ENCODE measurements around the gene NEDD8. TPM values are rescaled to one million over a fixed set of nuclear protein-coding genes. Genes with fewer than 3 reads are reported as not detected.

The NEDD8 gene
- total and polyA plus RNA-seq, 2 donors (not counting 3 experiments of a cell fraction or from before 2014, with no cell fraction given): 243 to 316 TPM

GRCh38 chr14:24172261-24172860, 59.8 kb downstream of the NEDD8 start:
- Histone ChIP-seq H3K9me3 (replicated peaks; ENCODE audit: control insufficient read depth, insufficient read depth, low read length) (no peaks in the 10 kb centered on the region), H3K36me3 (ENCODE audit: control insufficient read depth in 2 of 2, extremely low read depth in 1 of 2, insufficient read depth in 2 of 2, low read length in 2 of 2) (peaks cover 2 to 6% of the 10 kb centered on the region in 2 experiments), H2AFZ (ENCODE audit: low read depth, low read length) (peak overlapping the region; percentile 78), H3K27me3 (ENCODE audit: control insufficient read depth in 2 of 2, insufficient read depth in 2 of 2, low read length in 2 of 2) (no peaks in the 10 kb centered on the region), H3K9me1 (replicated peaks; ENCODE audit: control insufficient read depth, extremely low read depth, insufficient read depth, low read length) (no peaks in the 10 kb centered on the region), H3K79me2 (ENCODE audit: control insufficient read depth, insufficient read depth, low read length) (no peaks in the 10 kb centered on the region), H3K27ac (ENCODE audit: insufficient read depth, low read depth, low read length) (no peak overlapping the region), H3K9ac (replicated peaks; ENCODE audit: extremely low read depth, insufficient read depth, low read length) (no peak overlapping the region), H4K20me1 (replicated peaks; ENCODE audit: control insufficient read depth, extremely low read depth, insufficient read depth, low read length) (no peaks in the 10 kb centered on the region), H3K4me2 (ENCODE audit: insufficient read depth, low read length) (peak overlapping the region; percentile 26), H3K4me3 (replicated peaks in 1 of 3; ENCODE audit: insufficient read depth in 1 of 3, low read depth in 1 of 3, low read length in 3 of 3) (peak overlapping the region; percentile 8 to 25 (median 10)), H3K4me1 (ENCODE audit: control insufficient read depth, extremely low read depth, insufficient read depth, low read length) (peaks cover 3% of the 10 kb centered on the region)
- FAIRE-seq (no peak), DNase-seq (ENCODE audit: low read depth, low spot score) (no peak)
- dilution Hi-C loops (cut with MboI; ENCODE audit: extremely low pct_ligation_motif_present, low sequenced_read_pairs): no loop called here
- intact Hi-C loops (cut with micrococcal nuclease): no loop called here
- TSS peak; percentile 19 for BruUV-seq (replicated peaks)
- POLR2A ChIA-PET: no interaction called here
- TF ChIP-seq FOS (IDR thresholded peaks at IDR 0.05; ENCODE audit: borderline replicate concordance, insufficient read depth, low read length): no peak
- TF ChIP-seq MAX (IDR thresholded peaks at IDR 0.05; ENCODE audit: insufficient read depth, insufficient read length): no peak
- TF ChIP-seq CTCF (IDR thresholded peaks at IDR 0.05; ENCODE audit: extremely low read depth in 1 of 2, insufficient read depth in 1 of 2, low read depth in 1 of 2, low read length in 2 of 2): no peak
- CTCF ChIA-PET: interaction anchor here (1.7 to 2.6 kb wide), 2 partner anchors 12 to 124 kb away, joined by 5 to 10 read pairs; partner anchors contain the start of gene IRF9

Measured in endothelial cell of umbilical vein (primary cell).